Measurements from ENCODE around the gene RPS6KA4. TPM values are rescaled to one million over a fixed set of nuclear protein-coding genes. Genes with fewer than 3 reads are reported as not detected.

RPS6KA4 gene
- total and polyA plus RNA-seq, 2 of the 13 experiments (the other 11 are each of a cell fraction or from before 2014, with no cell fraction given): 8.9 to 14.2 TPM

- TF ChIP-seq RXRB (CRISPR knock-in tag; IDR thresholded peaks at IDR 0.05; ENCODE audit: borderline replicate concordance): no peak
- TF ChIP-seq, protein P1, sequence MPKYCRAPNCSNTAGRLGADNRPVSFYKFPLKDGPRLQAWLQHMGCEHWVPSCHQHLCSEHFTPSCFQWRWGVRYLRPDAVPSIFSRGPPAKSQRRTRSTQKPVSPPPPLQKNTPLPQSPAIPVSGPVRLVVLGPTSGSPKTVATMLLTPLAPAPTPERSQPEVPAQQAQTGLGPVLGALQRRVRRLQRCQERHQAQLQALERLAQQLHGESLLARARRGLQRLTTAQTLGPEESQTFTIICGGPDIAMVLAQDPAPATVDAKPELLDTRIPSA (CRISPR knock-in tag; IDR thresholded peaks at IDR 0.05; ENCODE audit: borderline replicate concordance): no peak
- TF ChIP-seq TCF12 (IDR thresholded peaks at IDR 0.05): no peak
- no peak for TF ChIP-seq TCF12 (CRISPR knock-in tag; IDR thresholded peaks at IDR 0.05)
- no peak for TF ChIP-seq ATF7 (IDR thresholded peaks at IDR 0.05)
- no peak for TF ChIP-seq ATF7 (CRISPR knock-in tag; IDR thresholded peaks at IDR 0.05)
- TF ChIP-seq RBFOX2 (IDR thresholded peaks at IDR 0.05; ENCODE audit: low read depth, low read length): peak; percentile 76
- TF ChIP-seq MAF1 (CRISPR knock-in tag; IDR thresholded peaks at IDR 0.05; ENCODE audit: borderline replicate concordance): no peak
- TF ChIP-seq ZNF383 (CRISPR knock-in tag; IDR thresholded peaks at IDR 0.05; ENCODE audit: borderline replicate concordance): no peak
- TF ChIP-seq ZNF124 (CRISPR knock-in tag; IDR thresholded peaks at IDR 0.05): no peak
- peak; percentile 36; the same call in 1 of the 2 replicates for TF ChIP-seq HNF4G (IDR thresholded peaks at IDR 0.05; ENCODE audit: borderline replicate concordance, low read depth, low read length)
- 0 out of 2 replicates have a peak, but pooled peaks have one; percentile 43 for TF ChIP-seq HNF4G (CRISPR knock-in tag; IDR thresholded peaks at IDR 0.05; ENCODE audit: borderline replicate concordance, low read depth)
- no peak for TF ChIP-seq ZBTB42 (CRISPR knock-in tag; IDR thresholded peaks at IDR 0.05)
- TF ChIP-seq THYN1 (CRISPR knock-in tag; IDR thresholded peaks at IDR 0.05; ENCODE audit: borderline replicate concordance, low read depth): no peak
- TF ChIP-seq ZNF225 (CRISPR knock-in tag; IDR thresholded peaks at IDR 0.05): peak; percentile 71; the same call in 1 of the 2 replicates
- TF ChIP-seq HOXA9 (CRISPR knock-in tag; IDR thresholded peaks at IDR 0.05; ENCODE audit: borderline replicate concordance): no peak
- TF ChIP-seq ZNF773 (CRISPR knock-in tag; IDR thresholded peaks at IDR 0.05; ENCODE audit: borderline replicate concordance): no peak; the same call in 1 of the 2 replicates
- TF ChIP-seq, protein P2, sequence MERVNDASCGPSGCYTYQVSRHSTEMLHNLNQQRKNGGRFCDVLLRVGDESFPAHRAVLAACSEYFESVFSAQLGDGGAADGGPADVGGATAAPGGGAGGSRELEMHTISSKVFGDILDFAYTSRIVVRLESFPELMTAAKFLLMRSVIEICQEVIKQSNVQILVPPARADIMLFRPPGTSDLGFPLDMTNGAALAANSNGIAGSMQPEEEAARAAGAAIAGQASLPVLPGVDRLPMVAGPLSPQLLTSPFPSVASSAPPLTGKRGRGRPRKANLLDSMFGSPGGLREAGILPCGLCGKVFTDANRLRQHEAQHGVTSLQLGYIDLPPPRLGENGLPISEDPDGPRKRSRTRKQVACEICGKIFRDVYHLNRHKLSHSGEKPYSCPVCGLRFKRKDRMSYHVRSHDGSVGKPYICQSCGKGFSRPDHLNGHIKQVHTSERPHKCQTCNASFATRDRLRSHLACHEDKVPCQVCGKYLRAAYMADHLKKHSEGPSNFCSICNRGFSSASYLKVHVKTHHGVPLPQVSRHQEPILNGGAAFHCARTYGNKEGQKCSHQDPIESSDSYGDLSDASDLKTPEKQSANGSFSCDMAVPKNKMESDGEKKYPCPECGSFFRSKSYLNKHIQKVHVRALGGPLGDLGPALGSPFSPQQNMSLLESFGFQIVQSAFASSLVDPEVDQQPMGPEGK (CRISPR knock-in tag; IDR thresholded peaks at IDR 0.05): peak; percentile 2
- TF ChIP-seq MTA3 (CRISPR knock-in tag; IDR thresholded peaks at IDR 0.05): no peak
- no peak for TF ChIP-seq ZSCAN30 (CRISPR knock-in tag; IDR thresholded peaks at IDR 0.05)
- TF ChIP-seq NBN (conservative IDR thresholded peaks at IDR 0.05): no peak
- TF ChIP-seq, protein P3, sequence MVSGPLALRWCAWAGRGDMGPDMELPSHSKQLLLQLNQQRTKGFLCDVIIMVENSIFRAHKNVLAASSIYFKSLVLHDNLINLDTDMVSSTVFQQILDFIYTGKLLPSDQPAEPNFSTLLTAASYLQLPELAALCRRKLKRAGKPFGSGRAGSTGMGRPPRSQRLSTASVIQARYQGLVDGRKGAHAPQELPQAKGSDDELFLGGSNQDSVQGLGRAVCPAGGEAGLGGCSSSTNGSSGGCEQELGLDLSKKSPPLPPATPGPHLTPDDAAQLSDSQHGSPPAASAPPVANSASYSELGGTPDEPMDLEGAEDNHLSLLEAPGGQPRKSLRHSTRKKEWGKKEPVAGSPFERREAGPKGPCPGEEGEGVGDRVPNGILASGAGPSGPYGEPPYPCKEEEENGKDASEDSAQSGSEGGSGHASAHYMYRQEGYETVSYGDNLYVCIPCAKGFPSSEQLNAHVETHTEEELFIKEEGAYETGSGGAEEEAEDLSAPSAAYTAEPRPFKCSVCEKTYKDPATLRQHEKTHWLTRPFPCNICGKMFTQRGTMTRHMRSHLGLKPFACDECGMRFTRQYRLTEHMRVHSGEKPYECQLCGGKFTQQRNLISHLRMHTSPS (CRISPR knock-in tag; IDR thresholded peaks at IDR 0.05; ENCODE audit: low read depth): no peak; the same call in none of the 2 replicates
- TF ChIP-seq, protein P4, sequence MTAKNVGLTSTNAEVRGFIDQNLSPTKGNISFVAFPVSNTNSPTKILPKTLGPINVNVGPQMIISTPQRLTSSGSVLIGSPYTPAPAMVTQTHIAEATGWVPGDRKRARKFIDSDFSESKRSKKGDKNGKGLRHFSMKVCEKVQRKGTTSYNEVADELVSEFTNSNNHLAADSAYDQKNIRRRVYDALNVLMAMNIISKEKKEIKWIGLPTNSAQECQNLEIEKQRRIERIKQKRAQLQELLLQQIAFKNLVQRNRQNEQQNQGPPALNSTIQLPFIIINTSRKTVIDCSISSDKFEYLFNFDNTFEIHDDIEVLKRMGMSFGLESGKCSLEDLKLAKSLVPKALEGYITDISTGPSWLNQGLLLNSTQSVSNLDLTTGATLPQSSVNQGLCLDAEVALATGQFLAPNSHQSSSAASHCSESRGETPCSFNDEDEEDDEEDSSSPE (CRISPR knock-in tag; IDR thresholded peaks at IDR 0.05): 0 out of 2 replicates have a peak, but pooled peaks have one; percentile 22
Measured at GRCh38 chr11:64358907-64359711, at the start of gene RPS6KA4 (continued).
